HG02642 (cell line): ENCODE results near the gene KIRREL1.

Experiments used
- ATAC-seq: cut with Tn5 transposase; IDR thresholded peaks from one replicate; pipeline ENCODE4 v1.9.1; 2021; ENCODE audit warnings: mild to moderate bottlenecking; ENCODE audit not compliant: unreplicated experiment, poor library complexity

The KIRREL1 gene

DNA sequence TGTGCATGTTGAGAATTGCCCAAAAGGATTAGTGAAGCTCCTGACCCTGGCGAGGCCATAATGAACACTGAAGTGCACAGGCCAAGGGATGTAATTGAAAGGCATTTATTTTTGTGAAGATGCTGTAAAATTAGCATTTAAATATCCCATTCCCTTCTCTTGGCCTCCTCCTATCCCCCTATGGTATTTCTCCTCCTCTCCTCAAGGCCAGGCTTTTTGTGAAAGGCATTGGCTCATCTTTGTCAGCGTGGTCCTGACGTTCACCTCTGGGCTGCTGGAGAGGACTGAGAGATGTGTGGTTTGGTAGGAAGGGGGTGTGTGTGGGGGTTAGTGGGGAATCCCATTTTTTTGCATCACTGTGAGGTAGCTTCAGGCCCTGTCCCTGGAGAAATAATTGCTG is 105.7 kb downstream of the KIRREL1 start:
- no peak for ATAC-seq

DNA sequence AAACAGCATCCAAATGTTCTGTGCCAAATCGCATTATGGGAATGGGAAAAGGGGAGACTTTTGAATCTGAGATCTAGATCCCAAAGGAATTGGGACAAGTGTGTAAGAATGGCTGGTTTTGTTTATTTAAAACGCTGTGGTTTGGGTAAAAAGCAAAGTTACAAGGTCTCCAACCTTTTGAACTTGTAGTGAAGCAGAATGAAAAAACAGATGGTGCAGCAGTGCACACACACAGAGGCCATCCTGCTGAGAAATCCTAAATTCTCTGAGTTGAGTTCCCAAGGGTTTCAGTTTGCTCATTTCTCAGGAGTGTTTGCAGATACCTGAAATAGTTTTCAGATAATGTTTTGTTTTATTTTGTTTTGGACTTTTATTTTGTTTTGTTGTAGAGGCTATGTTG is 107.1 kb downstream of the KIRREL1 start:
- no peak for ATAC-seq

DNA sequence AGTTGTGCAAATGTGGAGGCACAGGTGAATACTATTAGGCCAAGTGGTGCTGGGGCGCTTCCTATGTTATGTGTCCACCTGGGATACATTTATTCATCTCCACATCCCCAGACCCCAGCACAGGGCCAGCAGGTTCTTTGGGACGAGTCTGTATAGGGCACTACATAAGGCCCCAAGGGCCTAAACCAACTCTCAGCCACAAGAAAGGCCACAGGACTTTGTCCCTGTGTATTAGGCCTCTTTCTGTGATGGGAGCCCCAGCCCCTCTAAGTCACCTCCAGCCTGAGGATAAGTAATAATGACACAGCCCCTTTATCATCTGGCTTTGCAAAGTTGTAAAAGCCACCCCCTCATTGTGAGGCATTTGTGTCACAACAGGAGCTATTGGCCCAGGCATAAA is 108.0 kb downstream of the KIRREL1 start:
- no peak for ATAC-seq

DNA sequence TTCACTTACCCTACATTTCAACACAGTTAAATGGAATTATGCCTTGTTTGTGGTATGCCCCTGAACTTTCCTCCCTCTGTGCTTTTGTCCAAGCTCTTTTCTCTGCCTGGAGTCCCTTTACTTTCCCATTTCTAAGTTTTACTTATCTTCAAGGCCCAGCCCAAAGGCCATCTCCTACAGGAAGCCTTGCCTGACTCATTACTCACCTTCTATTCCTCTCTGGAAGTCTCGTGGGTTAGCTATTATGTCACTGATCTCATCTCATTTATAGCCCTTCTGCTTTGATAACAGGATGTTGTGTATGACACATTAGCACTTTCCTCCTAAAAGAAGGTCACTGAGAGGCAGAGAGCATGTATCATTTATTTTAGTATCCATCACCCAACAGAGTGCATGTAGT is 108.5 kb downstream of the KIRREL1 start:
- no peak for ATAC-seq

DNA sequence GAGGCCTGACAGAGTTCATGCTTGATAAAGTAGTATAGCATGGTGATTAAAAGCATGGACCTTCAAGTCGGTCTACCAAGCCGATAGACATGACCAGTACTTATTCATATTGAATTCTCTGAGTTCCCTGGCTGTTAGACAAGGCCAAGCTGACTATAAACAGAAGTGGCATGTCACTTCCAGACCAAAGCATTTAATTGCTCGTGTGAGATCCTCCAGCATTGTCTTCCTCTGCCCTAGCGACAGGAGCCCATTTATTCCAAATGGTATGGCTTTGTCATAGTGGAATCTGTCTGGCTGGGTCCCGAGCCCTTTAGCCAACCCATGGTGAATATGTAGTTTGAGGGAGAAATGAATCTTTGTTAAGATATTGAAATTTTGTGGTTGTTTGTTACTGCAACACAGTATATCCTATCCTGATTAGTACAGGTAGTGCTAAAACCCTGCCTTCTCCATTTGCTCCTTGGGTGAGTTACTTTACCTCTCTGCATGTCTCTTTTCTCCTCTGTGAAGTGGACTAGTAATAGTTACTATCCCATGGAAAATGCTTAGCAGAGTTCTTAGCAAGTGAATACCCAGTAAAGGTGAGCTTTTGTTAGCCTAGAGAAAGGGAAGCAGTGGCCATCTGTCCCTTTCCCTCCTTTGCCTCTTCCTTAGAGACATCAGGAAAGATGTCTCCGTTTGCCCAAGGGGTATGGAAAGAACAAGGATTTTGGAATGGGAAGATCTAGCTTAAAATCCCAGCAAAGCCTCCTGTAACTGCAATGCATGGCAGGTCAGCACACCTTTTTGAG is 109.6 kb downstream of the KIRREL1 start:
- no peak for ATAC-seq

DNA sequence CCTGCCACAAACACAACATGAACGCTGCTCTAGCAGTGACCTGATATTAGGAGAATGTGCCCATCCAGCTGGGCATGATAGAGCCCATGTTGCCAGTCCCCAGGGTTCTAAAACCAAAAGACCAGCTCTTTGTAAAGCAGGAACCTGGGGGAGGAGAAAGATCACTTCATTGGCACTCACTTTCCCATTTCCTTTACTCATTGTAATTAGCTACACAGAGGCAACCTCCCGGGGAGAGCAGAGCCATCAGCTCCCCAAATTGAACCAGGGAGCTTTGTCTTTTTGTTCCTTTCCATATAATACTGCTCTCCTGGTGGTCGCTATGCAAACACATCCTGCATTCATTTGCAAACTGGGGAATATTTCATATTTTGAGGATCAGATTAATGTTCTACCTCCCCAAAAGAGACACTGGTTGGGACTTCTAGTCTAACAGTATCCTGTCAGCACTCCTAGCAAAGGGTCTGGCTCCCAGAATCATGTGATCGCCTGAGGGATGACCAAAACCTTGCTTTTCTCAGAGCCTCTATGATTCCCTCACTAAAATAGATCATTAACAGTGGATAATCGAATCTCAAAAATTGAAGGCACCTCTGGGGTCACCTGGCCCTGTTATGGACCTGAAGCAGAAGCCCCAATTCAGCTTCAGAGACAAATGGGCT is 110.5 kb downstream of the KIRREL1 start:
- ATAC-seq, result no peak

DNA sequence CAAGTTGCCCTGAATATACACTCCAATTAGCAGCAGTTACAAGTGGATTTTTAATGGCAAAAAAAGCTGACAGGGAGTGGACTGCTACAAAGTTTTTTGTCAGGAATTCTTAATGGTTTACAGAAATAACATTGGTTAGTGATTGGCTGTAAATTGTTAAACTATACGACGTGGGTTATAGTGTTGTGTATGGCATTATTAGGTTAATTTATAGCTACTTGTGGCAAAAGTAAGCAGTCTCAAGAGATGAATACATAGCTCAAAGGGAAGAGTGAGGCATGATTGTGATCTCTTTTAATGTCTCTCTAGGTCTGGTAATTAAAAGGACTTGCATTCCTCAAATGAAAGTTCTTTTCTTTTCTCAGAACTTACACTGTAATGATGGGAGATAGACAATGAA is 111.4 kb downstream of the KIRREL1 start:
- ATAC-seq, result no peak

DNA sequence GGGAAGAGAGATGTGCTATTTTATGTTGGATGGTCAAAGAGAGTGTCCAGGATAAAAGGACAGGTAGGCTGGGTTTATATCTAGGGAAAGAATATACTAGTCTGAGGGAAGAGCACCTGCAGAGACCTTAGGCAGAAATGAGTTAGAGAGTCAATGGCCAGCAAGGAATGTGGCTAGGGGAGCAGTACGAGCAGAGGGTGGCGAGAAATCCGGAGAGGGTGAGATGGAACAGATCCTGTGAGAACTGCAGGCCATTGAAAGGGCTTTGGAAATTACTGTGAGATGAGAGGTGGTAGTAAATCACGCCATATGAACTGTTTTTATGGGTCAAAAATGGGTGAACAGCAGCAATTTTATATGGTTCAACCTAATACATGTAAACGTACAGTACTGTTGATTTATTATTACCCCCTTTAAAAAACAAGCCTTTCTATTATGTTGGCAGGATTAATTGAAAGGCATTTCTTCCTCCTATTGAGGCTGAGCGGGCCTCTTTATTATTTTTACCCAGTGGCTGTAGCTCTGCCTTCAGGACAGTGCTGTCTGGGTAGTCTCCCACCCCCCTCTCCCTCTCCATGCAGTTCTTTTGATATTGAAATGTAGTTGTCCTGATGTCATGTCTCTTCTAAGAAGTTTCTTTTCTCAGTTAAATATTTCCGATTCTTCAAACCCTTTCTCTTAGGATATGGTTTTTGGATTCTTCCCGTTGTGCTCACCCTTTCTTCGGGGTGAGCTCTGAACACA is 112.1 kb downstream of the KIRREL1 start:
- ATAC-seq, result no peak

DNA sequence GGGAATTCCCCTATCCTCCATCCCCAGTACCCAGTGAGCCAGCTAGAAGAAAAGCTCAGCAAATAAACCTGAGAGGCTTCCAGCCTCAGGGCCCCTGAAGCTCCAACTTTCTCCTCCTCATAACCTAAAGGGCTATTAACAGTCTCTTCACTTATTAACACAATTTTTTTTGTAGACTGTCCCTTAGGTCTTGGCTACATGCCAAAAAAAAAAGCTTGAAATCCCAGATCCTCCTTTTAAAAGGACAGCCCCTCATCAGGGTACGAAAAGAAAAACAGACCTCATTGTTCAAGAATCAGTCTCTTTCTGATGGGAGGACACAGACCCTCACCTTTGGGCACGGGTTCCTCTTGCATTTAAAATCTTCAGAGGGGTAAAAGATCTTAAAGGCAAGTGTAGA is 114.5 kb downstream of the KIRREL1 start:
- ATAC-seq, result no peak

DNA sequence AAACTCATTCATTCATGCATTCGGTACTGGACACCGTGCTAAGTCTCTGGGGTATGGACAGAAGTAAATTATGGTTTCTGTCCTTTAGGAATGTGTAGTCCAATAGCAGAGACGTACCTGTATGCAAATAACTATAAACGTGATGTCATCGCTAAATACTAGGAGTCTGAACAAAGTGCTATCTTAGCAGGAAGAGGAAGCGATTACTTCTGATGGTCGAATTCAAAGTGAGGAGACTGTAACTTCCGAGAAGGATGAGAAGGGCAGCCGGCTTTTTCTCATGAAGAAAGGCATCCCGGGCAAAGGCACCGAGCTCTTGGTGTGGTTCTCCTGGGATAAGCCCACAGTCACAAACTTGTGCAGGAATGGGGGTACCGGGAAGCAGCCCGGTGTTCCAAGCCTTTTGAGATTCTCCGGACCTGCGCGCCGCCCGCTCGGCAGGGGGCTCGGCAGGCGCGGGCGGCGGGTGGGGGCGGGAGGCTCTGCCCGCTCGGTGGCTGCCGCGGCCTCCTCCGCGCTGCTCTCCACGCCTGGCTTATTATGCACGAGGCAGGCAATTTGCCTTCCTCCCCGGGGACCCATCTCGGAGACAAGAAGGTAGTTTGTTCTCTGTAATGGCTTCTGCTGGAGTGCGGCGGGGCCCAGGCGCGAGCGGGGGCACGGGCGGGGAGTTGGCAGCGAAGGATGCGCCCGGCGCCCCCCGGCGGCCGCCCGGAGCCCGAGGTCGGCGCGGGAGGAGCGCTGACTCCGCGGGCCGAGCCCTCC is 119.7 kb downstream of the KIRREL1 start:
- no peak for ATAC-seq

DNA sequence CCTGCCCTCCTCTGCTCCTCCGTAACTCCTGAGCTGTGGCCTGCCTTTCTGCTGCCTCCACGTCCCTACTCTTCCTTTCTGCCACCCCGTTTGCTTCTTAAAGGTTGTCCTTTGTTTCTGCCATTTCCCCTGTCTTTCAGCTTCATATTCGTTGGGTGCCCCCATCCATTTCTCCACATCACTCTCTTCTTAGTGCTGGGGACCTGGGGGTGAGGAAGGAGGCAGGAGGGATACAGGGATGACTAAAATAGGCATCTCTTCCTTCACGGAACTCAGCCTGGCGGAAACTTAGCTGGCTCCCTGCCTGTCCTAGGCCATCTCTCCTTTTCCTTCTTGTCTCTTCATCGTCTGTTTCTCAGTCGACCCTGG is 120.3 kb downstream of the KIRREL1 start:
- ATAC-seq, result no peak

DNA sequence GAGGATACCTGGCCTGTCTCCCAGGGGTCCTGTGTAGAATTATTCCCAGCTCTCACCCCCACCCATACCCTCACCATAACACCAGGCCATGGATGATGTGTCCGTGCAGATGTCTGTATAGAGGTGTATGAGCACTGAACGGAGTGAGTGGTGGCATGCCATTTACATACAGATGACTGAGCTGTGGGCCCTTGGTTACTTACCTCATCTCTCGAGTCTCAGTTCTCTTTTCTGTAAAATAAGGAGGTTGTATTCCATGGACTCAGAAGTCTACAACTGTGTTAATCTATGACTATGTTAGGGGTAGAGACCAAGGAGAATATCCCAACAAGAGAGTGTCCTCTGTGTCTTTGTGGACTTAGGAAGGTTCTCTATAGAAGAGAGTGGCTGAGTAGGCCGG is 121.7 kb downstream of the KIRREL1 start:
- peak; percentile 85 for ATAC-seq

DNA sequence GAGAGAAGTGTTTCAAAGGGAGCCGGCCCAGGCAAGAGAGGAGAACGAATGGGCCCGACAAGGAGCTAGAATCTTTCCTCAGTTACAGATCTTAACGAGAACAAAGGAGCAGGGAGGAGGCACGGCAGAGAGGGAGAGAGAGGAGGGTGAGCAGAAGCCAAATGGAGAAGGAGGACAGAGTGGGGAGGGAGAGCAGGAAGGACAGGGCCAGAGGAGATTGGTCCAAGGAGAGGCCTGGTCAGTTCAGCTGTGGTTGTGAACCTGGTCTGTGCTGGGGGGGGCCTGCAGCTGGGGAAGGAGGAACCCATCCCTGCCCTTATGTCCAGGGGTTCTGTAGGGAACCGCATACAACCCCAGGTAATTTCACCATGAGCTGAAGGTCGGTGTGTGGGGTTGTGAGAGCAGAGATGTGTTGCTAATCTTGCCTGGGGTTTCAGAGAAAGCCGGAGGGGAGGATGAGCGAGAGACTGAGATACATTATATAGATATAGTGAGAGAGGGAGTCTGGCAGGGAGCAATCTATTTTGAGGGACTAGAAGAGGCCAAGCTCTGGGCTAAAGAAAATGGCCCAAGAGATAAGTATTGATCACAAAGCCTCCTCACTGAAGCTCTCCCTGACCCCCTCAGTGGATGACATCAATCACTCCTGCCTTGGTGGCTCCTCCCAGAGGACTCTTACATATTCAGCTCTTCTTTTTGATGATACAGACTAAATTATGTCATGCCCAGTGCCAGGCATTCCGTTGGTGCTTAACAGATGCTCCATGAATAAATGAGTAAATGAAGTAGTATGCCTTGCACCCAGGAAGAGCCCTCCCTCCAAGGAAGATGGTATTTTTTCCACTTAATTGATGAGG is 123.1 kb downstream of the KIRREL1 start:
- ATAC-seq, result no peak

DNA sequence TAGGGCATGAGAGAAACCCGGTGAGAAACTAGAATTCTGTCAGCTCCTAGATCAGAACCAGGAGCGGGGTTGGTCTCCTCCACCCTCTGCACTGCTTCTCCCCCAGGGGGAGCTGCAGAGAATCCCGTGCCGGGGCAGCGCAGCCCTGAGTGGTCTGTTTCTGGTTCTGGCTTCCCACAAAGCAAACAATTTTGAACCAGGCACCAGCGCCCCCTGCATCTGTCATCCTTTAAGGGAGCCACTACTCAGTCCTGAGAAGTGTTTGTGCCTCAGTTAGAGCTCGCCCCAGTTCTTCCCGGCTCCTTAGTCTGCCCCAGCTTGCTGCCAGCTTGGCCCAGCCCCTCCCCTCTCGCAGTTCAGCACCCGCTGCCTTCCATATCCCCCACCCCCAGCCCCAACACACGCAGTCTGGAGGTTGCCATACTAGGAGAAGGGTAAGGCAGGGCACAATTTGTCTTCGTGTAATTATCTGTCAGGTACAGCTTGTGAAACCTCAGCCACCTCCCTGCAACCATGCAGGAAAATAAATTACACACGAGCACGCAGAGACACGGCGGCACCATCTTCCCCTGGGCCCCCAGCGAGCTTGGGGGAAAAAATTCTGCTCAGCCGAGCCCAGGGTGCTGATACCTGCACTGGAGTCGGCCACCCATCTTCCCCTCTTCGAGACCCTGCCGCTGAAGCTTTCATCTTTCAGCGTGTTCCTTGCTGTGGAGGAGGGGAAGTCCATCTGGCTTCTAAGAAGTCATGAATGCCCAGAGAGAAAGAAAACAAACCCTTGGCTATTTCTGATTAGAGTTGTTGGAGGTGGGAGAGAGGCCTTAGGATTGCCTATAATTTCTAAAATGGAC is 124.6 kb downstream of the KIRREL1 start:
- ATAC-seq, result no peak

DNA sequence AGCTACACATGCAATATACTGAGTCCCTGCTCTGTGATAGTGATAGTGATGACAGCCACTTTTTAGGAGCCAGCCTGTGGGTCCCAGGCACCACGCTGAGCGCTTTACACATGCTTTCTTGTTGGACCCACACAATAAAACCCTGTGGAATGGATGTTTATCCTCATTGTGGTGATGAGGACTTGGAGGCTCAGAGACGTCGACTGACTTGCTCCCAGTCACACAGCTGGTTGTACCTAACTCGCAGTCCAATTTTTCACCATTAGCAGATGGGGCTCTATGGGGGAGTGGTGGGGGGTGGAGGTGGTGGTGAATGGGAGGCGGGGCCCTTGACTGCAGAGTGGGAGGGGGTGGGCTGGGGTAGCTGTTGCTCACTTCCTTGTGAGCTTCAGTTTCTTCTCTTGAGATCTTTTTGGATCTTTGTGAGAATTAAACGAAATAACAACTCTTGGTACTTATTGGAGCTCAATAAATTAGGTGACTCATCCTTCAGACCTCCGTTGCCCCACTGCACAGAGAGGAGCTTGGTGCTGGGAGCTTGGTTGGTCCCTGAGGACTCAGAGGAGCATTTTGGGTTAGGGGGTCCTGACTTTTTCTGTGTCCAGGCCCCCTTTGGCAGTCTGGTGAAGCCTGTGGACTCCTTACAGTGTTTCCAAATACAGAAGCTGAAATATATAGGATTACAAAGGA is 125.4 kb downstream of the KIRREL1 start:
- ATAC-seq, result no peak

DNA sequence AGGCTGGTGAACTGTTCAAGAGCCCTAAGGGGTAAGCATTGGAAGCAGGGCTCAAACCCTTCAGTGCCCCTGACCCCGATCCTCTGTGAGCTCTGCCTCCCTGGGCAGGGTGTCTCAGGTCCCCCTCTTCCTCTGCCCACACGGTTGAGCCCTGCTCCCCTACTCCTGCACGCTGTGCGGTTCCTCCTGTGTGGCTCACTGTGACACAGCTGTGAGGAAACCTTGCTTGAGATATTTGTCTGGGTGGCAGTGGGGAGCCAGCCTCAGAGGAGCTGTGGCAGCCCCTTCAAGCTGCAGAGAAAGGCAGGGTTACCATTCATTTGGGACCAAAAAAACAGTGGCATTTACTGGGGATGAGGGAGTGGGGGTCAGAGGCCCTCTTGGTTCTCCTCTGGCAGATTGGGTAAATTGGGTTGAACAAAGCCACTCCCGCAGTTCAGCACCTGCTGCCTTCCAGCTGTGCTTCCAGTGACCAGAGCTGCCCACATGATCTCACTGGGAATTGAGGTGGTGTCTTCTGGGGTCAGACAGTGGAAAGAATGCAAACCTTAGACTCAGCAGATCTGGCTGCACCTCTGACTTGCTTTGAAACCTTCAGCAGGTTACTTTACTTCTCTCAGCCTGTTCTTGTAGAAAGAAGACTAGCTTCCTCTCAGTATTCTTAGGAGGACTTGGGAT is 126.7 kb downstream of the KIRREL1 start:
- ATAC-seq, result no peak

DNA sequence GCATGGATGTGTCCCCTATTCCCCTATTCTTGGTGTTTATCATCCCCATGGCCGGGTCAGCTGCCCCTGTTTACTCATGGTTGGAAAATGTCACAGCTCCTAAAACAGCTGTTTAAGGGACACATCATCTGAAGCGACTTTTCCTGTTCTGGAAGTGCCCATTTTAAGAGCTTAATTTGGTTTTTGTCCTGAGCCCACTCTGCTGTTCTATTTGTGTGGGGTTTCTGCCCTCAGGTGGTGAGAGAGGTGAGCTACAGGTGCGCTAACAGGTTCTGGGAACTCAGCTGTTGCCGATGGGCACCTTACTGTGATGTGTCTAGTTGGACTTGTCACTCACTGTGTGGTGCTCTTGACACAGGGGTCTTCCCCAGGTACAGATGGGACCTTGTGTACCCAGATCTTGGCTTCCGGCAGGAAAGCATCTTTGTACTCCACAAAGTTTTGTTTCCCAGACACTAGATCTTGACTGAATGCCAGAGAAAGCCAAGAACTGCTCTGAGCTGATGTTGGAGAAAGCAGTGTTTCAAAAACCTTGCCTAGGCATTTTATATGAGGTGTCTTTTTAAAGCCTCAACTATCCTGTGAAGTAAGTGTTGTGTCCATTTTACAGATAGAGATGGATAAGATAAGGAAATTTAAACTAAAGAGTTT is 128.3 kb downstream of the KIRREL1 start:
- ATAC-seq, result no peak
